DMS79 (cell line): Measurements from ENCODE around the gene PMM2.
"Not testable (repeated sequence)": the region's sequence is repeated elsewhere in the genome, so short reads cannot be mapped to it uniquely, and the experiment has no call there.

ENCODE experiments used
- DNase-seq: peaks from one replicate; lab custom pipeline; 2025; lab: John Stamatoyannopoulos, UW

The PMM2 gene

GRCh38 chr16:8867216-8867931, 69.7 kb downstream of the PMM2 start:
- no peak for DNase-seq

- DNase-seq = no peak
These were observed 70.3 kb downstream of the PMM2 start for GRCh38 chr16:8867932-8868415.

GRCh38 chr16:8868416-8869211, 71.0 kb downstream of the PMM2 start, which contains the start of gene CARHSP1:
TSS of gene CARHSP1 (minus strand) at chr16:8869006. CDS start at chr16:8859328, 9,678 bp downstream.
- peak; percentile 87 for DNase-seq

- no peak for DNase-seq
These were observed 71.8 kb downstream of the PMM2 start for GRCh38 chr16:8869212-8869987.

- not testable (repeated sequence) for DNase-seq
These were observed 72.3 kb downstream of the PMM2 start for GRCh38 chr16:8869988-8870241.

- no peak for DNase-seq
These were observed 74.4 kb downstream of the PMM2 start for GRCh38 chr16:8872071-8872470.

GRCh38 chr16:8872967-8873865, 75.6 kb downstream of the PMM2 start:
- no peak for DNase-seq

- not testable (repeated sequence) for DNase-seq
These were observed 76.2 kb downstream of the PMM2 start for GRCh38 chr16:8873866-8874195.

GRCh38 chr16:8874388-8874787, 76.7 kb downstream of the PMM2 start:
- no peak for DNase-seq

GRCh38 chr16:8875317-8875716, 77.7 kb downstream of the PMM2 start:
- DNase-seq = not testable (repeated sequence)

- DNase-seq = no peak
These were observed 80.4 kb downstream of the PMM2 start for GRCh38 chr16:8877894-8878522.

- no peak for DNase-seq
These were observed 80.9 kb downstream of the PMM2 start for GRCh38 chr16:8878523-8878911.

- DNase-seq = no peak
These were observed 83.3 kb downstream of the PMM2 start for GRCh38 chr16:8880839-8881510.

- DNase-seq = no peak
These were observed 84.5 kb downstream of the PMM2 start, which contains the start of gene LITAFD for GRCh38 chr16:8882041-8882617. TSS of gene LITAFD (plus strand) at chr16:8882351. CDS start at chr16:8884356, 2,005 bp downstream.

- DNase-seq = no peak
These were observed 85.2 kb downstream of the PMM2 start for GRCh38 chr16:8882725-8883377.

GRCh38 chr16:8885674-8886592, 88.3 kb downstream of the PMM2 start:
- peak; percentile 47 for DNase-seq

- no peak for DNase-seq
These were observed 89.2 kb downstream of the PMM2 start for GRCh38 chr16:8886593-8887430.

GRCh38 chr16:8887431-8887765, 89.8 kb downstream of the PMM2 start:
- DNase-seq = no peak
